ENCODE results near the gene CD200.

DNA sequence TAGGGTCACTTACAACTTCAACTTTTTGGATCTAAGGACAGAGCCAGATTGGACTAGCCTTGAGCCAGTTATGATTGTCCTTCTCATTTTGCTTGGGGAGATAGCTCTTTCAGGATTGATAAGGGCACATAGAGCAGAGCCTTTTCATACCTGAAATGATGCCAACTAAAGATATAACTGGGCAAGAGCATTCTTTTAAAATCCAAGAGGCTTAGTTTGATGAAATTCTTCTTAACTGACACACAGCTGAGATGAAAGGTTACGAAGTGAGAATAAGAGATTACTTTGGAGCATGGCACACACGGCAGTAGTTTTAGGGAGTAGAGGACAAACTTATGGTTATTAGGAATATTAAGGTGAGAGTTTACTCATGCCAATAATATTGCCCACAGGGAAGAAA, 12.7 kb downstream of the CD200 start:
- TF ChIP-seq, protein P1, sequence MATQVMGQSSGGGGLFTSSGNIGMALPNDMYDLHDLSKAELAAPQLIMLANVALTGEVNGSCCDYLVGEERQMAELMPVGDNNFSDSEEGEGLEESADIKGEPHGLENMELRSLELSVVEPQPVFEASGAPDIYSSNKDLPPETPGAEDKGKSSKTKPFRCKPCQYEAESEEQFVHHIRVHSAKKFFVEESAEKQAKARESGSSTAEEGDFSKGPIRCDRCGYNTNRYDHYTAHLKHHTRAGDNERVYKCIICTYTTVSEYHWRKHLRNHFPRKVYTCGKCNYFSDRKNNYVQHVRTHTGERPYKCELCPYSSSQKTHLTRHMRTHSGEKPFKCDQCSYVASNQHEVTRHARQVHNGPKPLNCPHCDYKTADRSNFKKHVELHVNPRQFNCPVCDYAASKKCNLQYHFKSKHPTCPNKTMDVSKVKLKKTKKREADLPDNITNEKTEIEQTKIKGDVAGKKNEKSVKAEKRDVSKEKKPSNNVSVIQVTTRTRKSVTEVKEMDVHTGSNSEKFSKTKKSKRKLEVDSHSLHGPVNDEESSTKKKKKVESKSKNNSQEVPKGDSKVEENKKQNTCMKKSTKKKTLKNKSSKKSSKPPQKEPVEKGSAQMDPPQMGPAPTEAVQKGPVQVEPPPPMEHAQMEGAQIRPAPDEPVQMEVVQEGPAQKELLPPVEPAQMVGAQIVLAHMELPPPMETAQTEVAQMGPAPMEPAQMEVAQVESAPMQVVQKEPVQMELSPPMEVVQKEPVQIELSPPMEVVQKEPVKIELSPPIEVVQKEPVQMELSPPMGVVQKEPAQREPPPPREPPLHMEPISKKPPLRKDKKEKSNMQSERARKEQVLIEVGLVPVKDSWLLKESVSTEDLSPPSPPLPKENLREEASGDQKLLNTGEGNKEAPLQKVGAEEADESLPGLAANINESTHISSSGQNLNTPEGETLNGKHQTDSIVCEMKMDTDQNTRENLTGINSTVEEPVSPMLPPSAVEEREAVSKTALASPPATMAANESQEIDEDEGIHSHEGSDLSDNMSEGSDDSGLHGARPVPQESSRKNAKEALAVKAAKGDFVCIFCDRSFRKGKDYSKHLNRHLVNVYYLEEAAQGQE (IDR thresholded peaks at IDR 0.05; ENCODE audit: unreplicated experiment): no peak
- TF ChIP-seq, protein P2, sequence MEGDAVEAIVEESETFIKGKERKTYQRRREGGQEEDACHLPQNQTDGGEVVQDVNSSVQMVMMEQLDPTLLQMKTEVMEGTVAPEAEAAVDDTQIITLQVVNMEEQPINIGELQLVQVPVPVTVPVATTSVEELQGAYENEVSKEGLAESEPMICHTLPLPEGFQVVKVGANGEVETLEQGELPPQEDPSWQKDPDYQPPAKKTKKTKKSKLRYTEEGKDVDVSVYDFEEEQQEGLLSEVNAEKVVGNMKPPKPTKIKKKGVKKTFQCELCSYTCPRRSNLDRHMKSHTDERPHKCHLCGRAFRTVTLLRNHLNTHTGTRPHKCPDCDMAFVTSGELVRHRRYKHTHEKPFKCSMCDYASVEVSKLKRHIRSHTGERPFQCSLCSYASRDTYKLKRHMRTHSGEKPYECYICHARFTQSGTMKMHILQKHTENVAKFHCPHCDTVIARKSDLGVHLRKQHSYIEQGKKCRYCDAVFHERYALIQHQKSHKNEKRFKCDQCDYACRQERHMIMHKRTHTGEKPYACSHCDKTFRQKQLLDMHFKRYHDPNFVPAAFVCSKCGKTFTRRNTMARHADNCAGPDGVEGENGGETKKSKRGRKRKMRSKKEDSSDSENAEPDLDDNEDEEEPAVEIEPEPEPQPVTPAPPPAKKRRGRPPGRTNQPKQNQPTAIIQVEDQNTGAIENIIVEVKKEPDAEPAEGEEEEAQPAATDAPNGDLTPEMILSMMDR (conservative IDR thresholded peaks at IDR 0.05; ENCODE audit: low read depth in 2 of 2): no peak
- TF ChIP-seq POLR2AphosphoS5 (IDR thresholded peaks at IDR 0.05; ENCODE audit: low read depth) (no peak), EZH2 (IDR thresholded peaks at IDR 0.05; ENCODE audit: low read depth, unreplicated experiment) (no peak), CREB1 (CRISPR knock-in tag; IDR thresholded peaks at IDR 0.05; ENCODE audit: low read depth) (no peak), STAT1 (IDR thresholded peaks at IDR 0.05; ENCODE audit: unreplicated experiment) (no peak), ZNF331 (CRISPR knock-in tag; IDR thresholded peaks at IDR 0.05; ENCODE audit: low read depth) (no peak), ZNF114 (CRISPR knock-in tag; IDR thresholded peaks at IDR 0.05) (no peak), EZH2phosphoT487 (IDR thresholded peaks at IDR 0.05; ENCODE audit: unreplicated experiment) (no peak), JUNB (IDR thresholded peaks at IDR 0.05; ENCODE audit: unreplicated experiment) (no peak)
- TF ChIP-seq, protein P3, sequence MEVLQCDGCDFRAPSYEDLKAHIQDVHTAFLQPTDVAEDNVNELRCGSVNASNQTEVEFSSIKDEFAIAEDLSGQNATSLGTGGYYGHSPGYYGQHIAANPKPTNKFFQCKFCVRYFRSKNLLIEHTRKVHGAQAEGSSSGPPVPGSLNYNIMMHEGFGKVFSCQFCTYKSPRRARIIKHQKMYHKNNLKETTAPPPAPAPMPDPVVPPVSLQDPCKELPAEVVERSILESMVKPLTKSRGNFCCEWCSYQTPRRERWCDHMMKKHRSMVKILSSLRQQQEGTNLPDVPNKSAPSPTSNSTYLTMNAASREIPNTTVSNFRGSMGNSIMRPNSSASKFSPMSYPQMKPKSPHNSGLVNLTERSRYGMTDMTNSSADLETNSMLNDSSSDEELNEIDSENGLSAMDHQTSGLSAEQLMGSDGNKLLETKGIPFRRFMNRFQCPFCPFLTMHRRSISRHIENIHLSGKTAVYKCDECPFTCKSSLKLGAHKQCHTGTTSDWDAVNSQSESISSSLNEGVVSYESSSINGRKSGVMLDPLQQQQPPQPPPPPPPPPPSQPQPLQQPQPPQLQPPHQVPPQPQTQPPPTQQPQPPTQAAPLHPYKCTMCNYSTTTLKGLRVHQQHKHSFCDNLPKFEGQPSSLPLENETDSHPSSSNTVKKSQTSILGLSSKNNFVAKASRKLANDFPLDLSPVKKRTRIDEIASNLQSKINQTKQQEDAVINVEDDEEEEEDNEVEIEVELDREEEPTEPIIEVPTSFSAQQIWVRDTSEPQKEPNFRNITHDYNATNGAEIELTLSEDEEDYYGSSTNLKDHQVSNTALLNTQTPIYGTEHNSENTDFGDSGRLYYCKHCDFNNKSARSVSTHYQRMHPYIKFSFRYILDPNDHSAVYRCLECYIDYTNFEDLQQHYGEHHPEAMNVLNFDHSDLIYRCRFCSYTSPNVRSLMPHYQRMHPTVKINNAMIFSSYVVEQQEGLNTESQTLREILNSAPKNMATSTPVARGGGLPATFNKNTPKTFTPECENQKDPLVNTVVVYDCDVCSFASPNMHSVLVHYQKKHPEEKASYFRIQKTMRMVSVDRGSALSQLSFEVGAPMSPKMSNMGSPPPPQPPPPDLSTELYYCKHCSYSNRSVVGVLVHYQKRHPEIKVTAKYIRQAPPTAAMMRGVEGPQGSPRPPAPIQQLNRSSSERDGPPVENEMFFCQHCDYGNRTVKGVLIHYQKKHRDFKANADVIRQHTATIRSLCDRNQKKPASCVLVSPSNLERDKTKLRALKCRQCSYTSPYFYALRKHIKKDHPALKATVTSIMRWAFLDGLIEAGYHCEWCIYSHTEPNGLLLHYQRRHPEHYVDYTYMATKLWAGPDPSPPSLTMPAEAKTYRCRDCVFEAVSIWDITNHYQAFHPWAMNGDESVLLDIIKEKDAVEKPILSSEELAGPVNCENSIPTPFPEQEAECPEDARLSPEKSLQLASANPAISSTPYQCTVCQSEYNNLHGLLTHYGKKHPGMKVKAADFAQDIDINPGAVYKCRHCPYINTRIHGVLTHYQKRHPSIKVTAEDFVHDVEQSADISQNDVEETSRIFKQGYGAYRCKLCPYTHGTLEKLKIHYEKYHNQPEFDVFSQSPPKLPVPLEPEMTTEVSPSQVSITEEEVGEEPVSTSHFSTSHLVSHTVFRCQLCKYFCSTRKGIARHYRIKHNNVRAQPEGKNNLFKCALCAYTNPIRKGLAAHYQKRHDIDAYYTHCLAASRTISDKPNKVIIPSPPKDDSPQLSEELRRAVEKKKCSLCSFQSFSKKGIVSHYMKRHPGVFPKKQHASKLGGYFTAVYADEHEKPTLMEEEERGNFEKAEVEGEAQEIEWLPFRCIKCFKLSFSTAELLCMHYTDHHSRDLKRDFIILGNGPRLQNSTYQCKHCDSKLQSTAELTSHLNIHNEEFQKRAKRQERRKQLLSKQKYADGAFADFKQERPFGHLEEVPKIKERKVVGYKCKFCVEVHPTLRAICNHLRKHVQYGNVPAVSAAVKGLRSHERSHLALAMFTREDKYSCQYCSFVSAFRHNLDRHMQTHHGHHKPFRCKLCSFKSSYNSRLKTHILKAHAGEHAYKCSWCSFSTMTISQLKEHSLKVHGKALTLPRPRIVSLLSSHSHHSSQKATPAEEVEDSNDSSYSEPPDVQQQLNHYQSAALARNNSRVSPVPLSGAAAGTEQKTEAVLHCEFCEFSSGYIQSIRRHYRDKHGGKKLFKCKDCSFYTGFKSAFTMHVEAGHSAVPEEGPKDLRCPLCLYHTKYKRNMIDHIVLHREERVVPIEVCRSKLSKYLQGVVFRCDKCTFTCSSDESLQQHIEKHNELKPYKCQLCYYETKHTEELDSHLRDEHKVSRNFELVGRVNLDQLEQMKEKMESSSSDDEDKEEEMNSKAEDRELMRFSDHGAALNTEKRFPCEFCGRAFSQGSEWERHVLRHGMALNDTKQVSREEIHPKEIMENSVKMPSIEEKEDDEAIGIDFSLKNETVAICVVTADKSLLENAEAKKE (CRISPR knock-in tag; IDR thresholded peaks at IDR 0.05): no peak
- TF ChIP-seq, protein P4, sequence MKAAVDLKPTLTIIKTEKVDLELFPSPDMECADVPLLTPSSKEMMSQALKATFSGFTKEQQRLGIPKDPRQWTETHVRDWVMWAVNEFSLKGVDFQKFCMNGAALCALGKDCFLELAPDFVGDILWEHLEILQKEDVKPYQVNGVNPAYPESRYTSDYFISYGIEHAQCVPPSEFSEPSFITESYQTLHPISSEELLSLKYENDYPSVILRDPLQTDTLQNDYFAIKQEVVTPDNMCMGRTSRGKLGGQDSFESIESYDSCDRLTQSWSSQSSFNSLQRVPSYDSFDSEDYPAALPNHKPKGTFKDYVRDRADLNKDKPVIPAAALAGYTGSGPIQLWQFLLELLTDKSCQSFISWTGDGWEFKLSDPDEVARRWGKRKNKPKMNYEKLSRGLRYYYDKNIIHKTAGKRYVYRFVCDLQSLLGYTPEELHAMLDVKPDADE (IDR thresholded peaks at IDR 0.05): no peak
